H1 (cell line): ENCODE data around the gene PXT1. TPM values are rescaled to one million over a fixed set of nuclear protein-coding genes. Genes with fewer than 3 reads are reported as not detected.

ENCODE experiments used
- GTF2F1 ChIP-seq: IDR thresholded peaks from 2 replicates; pipeline ENCODE4 v1.6.1; 2012; ENCODE audit warnings: low read depth, low read length, improper control_type of control experiment, borderline replicate concordance
- POLR2AphosphoS5 ChIP-seq: IDR thresholded peaks from 2 replicates; pipeline ENCODE4 v1.6.1; 2011; ENCODE audit warnings: low read depth, low read length
- TEAD4 ChIP-seq: IDR thresholded peaks from 2 replicates; pipeline ENCODE4 v1.6.1; 2012; ENCODE audit warnings: low read depth, low read length, inconsistent platforms, mixed read lengths
- polyA plus RNA-seq, 7 experiments: library from polyadenylated mRNA; depleted of rRNA in 3 of 7; stranded (reverse) in 5 of 7; unstranded in 2 of 7; fragments of >200 nt in 5 of 7; fragments of 200-250 nt in 2 of 7; gene quantifications; 1 replicate in 5 of 7; 2 replicates in 1 of 7; 4 replicates in 1 of 7; pipeline versions ENCODE4 v1.2.1 to v1.2.3, GENCODE V29; 2011 to 2013; ENCODE audit warnings: missing spikeins in 2 of 7, mixed read lengths in 2 of 7
- total RNA-seq: library from RNA; stranded (reverse); fragmentation: NEBNext Ultra II Directional; extraction: Animal tissue kit (Norgen Biotek cat#: 25700); gene quantifications from 2 replicates; pipeline ENCODE4 v1.2.1, GENCODE V29; 2021

The PXT1 gene
- total and polyA plus RNA-seq, 2 of the 8 experiments (the other 6 are each of a cell fraction or from before 2014, with no cell fraction given), result 0.06 TPM; not detected in 1

- TF ChIP-seq GTF2F1, result no peak
- no peak for TF ChIP-seq POLR2AphosphoS5
- no peak for TF ChIP-seq TEAD4
Observed at GRCh38 chr6:36384095-36384494, 58.6 kb downstream of the PXT1 start (continued).
